Activated effector memory CD4-positive, alpha-beta T cell treated with Interleukin-2 at 50 U/mL for 16 hours (primary cell): Measurements from ENCODE around the gene NPFFR1.
A peak's percentile ranks its signal among the peaks of the same experiment; 100 is the strongest.
"Not testable (repeated sequence)": the region's sequence is repeated elsewhere in the genome, so short reads cannot be mapped to it uniquely, and the experiment has no call there.

Experiments
- DNase-seq: peaks from one replicate; pipeline ENCODE4 v3.0.0-alpha.2; 2020

NPFFR1 gene

GRCh38 chr10:70255329-70256299 lies 28.2 kb downstream of the NPFFR1 start:
- DNase-seq = no peak

GRCh38 chr10:70254778-70255328 lies 29.0 kb downstream of the NPFFR1 start:
- DNase-seq = no peak

DNA sequence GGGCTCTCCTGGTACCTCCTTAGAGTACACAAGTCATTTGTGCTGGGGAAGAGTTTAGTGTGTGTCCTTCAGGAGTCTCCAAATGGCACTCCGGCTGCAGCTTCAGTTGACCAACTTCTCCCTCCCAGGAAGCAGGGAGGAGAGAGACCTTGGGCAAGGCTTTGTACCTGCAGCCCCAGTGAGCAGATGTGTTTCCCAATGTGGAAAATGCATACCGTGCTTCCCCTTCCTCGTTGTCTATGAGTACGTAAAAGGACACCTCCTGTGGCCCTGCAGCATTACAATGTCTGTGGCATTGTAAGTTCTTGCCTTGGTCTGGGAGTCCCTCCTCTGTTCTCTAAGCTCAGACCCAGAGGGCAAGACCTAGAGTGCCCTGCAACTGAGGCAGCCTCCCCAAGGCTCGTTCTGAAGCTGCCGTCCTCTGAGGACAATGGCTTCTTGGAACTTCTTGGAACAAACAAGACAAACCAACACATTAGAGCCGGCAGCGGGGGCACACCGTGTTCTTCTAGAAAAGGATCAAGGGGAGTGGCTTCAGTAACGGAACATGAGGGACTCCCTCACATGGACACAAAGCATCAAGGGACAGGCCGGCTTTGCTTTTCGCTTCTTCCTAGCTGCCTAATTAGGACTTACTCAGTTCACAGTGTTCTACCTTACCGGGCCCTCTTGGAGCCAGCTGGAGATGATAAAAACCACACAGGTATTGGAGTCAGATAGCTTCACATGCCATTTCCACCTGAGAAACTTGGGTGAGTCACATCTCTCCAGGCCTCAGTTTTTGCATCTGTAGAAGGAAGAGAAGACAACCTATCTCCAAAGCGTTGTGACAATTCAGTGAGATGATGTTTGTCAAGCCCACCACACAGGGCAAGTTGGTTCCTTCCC lies 29.7 kb downstream of the NPFFR1 start:
- no peak for DNase-seq

- DNase-seq = no peak
These were observed 32.7 kb downstream of the NPFFR1 start for GRCh38 chr10:70250961-70251680.

DNA sequence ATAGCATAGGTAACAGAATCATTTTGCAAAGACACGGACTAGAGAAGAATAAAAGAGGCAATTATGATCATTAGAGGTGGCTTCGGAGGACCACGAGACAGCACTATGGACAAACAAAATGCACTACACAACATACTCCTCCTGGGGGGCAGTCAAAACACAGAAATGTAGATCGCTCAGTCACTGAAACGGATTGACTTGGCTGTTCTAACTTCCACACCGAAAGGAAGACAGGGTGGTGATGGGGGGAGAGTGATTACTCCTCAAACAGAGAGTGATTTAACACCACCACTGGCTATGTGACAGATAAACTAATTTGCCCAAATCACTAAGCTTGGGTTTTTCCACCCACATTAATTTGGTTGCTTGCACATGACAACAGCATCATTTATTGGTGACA lies 36.4 kb downstream of the NPFFR1 start:
- DNase-seq = no peak

- DNase-seq = no peak
These were observed 42.7 kb downstream of the NPFFR1 start for GRCh38 chr10:70241081-70241480.

DNA sequence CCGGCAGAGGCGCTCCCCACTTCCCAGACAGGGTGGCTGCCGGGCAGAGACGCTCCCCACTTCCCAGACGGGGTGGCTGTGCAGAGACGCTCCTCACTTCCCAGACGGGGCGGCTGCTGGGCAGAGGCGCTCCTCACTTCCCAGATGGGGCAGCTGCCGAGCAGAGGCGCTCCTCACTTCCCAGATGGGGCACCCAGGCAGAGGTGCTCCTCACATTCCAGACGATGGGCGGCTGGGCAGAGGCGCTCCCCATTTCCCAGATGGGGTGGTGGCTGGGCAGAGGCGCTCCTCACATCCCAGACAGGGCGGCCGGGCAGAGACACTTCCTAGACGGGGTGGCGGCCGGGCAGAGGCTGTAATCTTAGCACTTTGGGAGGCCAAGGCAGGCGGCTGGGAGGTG lies 43.8 kb downstream of the NPFFR1 start:
- not testable (repeated sequence) for DNase-seq

GRCh38 chr10:70239077-70239976 lies 44.5 kb downstream of the NPFFR1 start:
- DNase-seq = not testable (repeated sequence)

- not testable (repeated sequence) for DNase-seq
These were observed 45.8 kb downstream of the NPFFR1 start for GRCh38 chr10:70237958-70238536.

DNA sequence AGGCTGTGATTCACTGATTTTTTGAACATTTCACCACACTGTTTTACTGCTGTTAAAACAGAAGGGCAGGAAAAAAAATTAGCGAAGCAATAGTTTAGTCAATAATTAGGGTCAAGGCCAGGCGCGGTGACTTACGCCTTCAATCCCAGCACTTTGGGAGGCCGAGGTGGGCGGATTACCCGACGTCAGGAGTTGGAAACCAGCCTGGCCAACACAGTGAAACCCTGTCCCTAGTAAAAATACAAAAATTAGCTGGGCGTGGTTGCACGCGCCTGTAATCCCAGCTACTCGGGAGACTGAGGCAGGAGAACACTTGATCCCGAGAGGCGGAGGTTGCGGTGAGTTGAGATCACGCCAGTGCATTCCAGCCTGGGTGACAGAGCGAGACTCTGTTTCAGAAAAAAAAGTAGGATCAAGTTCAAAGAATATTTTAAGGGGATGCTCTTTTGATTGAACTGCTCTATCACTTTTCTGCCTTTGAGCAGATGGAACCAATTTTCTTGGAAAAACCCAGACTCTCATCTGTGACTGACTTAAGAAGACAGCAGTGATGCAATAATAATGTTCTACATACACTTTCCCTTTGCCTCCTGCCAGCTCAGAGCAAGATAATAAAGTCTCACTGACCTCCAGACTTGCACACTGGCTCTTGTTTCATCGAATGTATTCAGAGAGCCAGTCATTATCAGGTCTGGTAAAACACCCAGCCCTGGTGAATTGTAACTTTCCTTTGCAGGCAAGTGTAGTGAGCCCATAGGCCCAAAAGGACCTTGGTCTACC lies 48.9 kb downstream of the NPFFR1 start:
- no peak for DNase-seq

- DNase-seq = no peak
These were observed 49.9 kb downstream of the NPFFR1 start for GRCh38 chr10:70233939-70234300.

GRCh38 chr10:70233109-70233938 lies 50.5 kb downstream of the NPFFR1 start, which contains the start of gene PPA1:
TSS of gene PPA1 (minus strand) at chr10:70233429. CDS start at chr10:70233327, 102 bp downstream.
- peak; percentile 99 for DNase-seq

GRCh38 chr10:70232859-70233108 lies 51.0 kb downstream of the NPFFR1 start:
- no peak for DNase-seq

GRCh38 chr10:70232155-70232858 lies 51.5 kb downstream of the NPFFR1 start:
- DNase-seq = peak; percentile 8

DNA sequence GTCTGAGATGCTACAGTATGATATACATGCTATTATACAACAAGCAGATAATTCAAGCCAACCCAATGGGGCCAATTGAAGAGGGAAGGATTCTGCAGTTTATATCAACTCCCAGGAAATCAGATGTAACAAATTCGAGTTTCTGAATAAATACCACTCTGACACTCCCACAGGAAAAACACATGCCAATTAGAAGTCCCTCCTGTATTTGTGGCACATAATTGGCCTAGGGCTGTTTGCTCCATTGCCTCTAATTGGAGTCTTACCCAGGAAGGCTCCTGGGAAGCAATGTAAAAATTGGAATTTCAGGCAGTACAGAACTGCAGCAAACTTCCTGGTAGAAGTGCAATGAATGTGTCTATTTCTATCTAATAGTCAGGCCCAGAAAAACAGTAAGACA lies 55.3 kb downstream of the NPFFR1 start:
- DNase-seq = no peak

DNA sequence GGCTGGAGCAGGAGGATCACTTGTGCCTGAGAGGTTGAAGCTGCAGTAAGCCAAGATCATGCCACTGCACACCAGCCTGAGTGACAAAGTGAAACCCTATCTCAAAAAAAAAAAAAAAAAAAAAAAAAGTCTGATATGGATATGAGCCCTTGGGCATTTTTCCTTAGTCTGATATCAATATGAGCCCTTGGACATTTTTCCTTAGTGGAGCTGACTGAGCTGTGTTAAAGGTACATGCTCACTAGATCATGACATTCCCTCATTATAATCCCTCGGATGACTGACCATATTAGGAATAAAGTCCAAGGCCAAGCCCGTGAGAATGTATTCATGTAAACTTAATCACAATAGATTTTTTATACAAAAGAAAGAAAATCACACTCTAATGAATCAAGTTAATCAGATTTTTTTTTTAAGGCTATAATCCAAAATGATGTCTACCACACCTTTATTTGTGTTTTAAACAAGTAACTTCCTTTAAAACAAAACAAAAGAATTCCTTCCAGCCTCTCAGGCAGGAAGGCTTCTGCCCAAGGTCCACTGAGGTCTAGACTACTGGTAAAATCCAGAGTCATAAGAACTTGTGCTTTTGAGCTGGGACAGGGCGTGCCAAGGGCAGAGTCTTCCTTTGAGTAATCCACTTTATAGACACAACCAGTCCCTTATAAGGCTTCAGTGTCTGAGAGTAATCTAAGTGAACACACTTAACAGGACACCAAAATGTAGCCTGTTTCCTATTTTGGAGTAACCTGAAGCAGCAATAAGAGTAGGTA lies 56.1 kb downstream of the NPFFR1 start:
- DNase-seq = no peak

- DNase-seq = no peak
These were observed 60.1 kb downstream of the NPFFR1 start for GRCh38 chr10:70223728-70224127.

- not testable (repeated sequence) for DNase-seq
These were observed 60.9 kb downstream of the NPFFR1 start for GRCh38 chr10:70222811-70223447.
